NCI-H187 (cell line): ENCODE results near the gene CEACAM20.
"Not testable (repeated sequence)": the region's sequence is repeated elsewhere in the genome, so short reads cannot be mapped to it uniquely, and the experiment has no call there.

Experiments used
- DNase-seq, 2 experiments: peaks; one replicate each; lab custom pipeline; 2025; lab: John Stamatoyannopoulos, UW

Gene CEACAM20

DNA sequence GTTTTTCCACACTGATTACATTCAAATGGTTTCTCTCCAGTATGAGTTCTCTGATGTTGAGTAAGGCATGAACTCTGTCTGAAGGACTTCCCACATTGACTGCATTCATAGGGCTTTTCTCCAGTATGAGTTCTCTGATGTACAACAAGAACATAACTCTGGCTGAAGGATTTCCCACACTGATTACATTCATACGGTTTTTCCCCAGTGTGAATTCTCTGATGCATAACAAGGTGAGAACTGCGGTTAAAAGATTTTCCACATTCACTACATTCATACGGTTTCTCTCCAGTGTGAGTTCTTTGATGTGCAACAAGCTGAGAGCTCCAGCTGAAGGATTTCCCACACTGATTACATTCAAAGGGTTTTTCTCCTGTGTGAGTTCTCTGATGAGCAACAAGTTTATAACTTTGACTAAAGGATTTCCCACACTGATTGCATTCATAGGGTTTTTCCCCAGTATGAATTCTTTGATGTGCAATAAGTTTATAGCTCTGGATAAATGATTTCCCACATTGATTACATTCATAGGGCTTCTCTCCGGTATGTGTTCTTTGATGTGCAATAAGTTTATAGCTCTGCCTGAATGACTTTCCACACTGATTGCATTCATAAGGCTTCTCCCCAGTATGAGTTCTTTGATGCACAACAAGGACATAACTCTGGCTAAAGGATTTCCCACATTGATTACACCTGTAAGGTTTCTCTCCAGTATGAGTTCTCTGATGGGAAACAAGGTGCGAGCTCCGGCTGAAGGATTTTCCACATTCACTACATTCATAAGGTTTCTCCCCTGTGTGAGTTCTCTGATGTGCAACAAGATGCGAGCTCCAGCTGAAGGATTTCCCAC, 52.7 kb downstream of the CEACAM20 start:
- DNase-seq: no peak

DNA sequence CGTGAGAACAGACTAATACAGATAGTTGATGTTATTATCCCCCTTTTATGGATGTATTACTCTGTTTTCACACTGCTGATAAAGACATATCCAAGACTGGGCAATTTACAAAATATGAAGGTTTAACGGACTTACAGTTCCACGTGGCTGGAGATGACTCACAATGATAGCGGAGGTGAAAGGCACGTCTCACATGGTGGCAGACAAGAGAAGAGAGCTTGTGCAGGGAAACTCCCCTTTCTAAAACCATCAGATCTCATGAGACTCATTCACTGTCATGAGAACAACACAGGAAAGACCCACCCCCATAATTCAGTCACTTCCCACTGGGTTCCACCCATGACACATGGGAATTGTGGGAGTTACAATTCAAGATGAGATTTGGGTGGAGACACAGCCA, 60.7 kb downstream of the CEACAM20 start:
- DNase-seq: not testable (repeated sequence)

DNA sequence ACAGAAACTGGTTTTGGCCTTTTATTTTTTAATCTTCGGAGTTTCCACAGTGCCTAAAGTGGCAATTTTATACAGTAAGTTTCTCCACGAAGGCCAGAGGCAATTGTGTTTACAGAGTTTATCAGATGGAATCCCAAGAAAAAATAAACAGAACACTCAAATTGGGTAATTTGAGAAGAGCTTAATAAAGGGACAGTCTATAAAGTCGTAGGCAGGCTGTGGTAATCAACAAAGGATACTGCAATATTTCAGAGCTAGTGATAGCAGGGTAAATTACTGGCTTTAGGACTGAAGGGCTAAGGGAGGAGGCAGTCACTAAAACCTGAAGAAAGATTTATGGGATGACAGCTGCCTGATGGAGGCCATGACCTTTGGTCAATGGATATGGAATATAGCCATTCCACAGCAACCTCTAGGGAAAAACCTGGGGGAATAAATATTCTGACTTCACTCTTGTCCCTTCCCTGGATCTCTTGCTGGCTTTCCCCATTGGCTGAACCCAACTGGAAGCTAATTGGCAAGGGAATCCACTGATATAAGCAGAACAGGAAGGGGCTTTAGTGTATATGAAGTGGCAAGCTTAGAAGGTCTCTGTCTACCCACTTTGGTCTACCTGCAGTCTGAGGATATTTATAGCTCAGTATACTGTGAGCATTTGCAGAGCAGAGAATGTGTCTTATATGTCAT, 66.7 kb downstream of the CEACAM20 start:
- DNase-seq: not testable (repeated sequence)
